Muscle of leg (tissue), 11 donors: Measurements from ENCODE around the gene GALNT12. TPM values are rescaled to one million over a fixed set of nuclear protein-coding genes. Genes with fewer than 3 reads are reported as not detected.

Experiments
- DNase-seq: peaks from one replicate; pipeline ENCODE4 v3.0.0; 2013
- H3K27ac ChIP-seq: one replicate; pipeline ENCODE4 v1.5.1; 2013; ENCODE audit warnings: mild to moderate bottlenecking, low read length, control low read depth
- H3K27me3 ChIP-seq: one replicate; pipeline ENCODE4 v1.6.1; 2013; ENCODE audit warnings: low read length; ENCODE audit not compliant: control insufficient read depth, insufficient read depth
- H3K36me3 ChIP-seq: one replicate; pipeline ENCODE4 v1.6.1; 2013; ENCODE audit warnings: low read length; ENCODE audit not compliant: control insufficient read depth, insufficient read depth
- H3K4me1 ChIP-seq: one replicate; pipeline ENCODE4 v1.6.1; 2013; ENCODE audit warnings: low read length; ENCODE audit not compliant: control insufficient read depth, insufficient read depth
- H3K4me3 ChIP-seq: one replicate; pipeline ENCODE4 v1.5.1; 2013; ENCODE audit warnings: low read length, control low read depth
- H3K9me3 ChIP-seq: replicated peaks from 2 replicates; pipeline ENCODE4 v1.6.1; 2013; ENCODE audit warnings: low read depth, low read length; ENCODE audit not compliant: control insufficient read depth
- WGBS: methylation state at CpG from one replicate; pipeline ENCODE4 v1.1.5; 2013; ENCODE audit warnings: missing lambda C conversion rate; ENCODE audit not compliant: insufficient coverage; 5-methylcytosine and 5-hydroxymethylcytosine counted together
- polyA plus RNA-seq, 8 donors: library from polyadenylated mRNA; unstranded; fragments of 120-200 nt; gene quantifications; one replicate each; pipeline versions ENCODE4 v1.2.1 to v1.2.3, GENCODE V29; 2013; ENCODE audit warnings: inconsistent platforms in 1 of 8, low replicate concordance in 1 of 8; ENCODE audit not compliant: insufficient read length in 8 of 8, insufficient read depth in 1 of 8
- total RNA-seq: library from RNA; stranded (reverse); fragments of 120-200 nt; gene quantifications from one replicate; pipeline ENCODE4 v1.2.4, GENCODE V29; 2013

The GALNT12 gene
- total and polyA plus RNA-seq, 9 donors = 2.7 to 4.6 (median 3.6) TPM

DNA sequence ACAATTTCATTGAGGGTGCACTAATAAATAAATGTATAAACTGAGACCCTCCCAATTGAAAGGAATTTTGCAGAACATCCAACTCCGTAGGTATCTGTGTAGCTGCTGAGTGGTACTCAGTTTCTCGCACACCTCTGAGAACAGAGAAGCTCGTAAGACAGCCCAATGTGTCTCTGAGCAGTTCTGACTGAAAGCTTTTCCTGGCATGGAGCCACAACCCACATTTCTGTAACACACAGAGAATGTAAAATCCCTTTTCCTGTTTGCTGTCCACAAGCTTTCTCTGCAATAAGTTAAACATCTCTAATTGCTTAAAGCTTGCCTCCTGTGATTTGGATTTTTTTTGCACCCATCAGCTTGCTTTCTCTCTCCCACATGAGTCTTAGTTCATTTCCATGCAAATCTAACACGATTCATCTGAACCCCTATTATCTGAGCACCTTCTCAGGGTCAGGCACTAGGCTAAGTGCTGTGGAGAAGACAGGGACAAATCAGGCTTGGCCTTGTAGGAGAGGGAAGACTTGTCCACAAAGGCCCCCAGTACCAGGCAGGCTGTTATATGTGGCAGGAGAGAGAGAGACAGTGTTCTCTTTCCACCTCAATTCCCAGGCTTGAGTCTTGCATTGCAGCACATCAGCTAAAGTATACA, 92.1 kb downstream of the GALNT12 start:
- H3K9me3 ChIP-seq = peaks cover 12% of the 10 kb centered on the region
- WGBS = no CpG with 5 or more reads among the region's 4 CpGs
- DNase-seq = peak; percentile 86

More for the DNA sequence above, 92.1 kb downstream of the GALNT12 start:
- Histone ChIP-seq H3K4me1 (peaks cover 16% of the 10 kb centered on the region), H3K4me3 (no peak overlapping the region), H3K36me3 (no peaks in the 10 kb centered on the region), H3K27ac (peak overlapping the region; percentile 35), H3K27me3 (no peaks in the 10 kb centered on the region)

Other genes with a start within 250 kb of the GALNT12 start
- 0.35 TPM for gene GABBR2, start 98.7 kb upstream of the GALNT12 start, total RNA-seq
- 1 to 10 TPM in 3 of 8 donors, under 1 TPM in 5; 0.60 to 1.6 (median 0.92) TPM for gene GABBR2, start 98.7 kb upstream of the GALNT12 start, polyA plus RNA-seq
- 10.2 TPM for gene ANKS6, start 11.1 kb upstream of the GALNT12 start, total RNA-seq
- gene ANKS6, start 11.1 kb upstream of the GALNT12 start, polyA plus RNA-seq = 10 to 100 TPM; 12.3 to 17.1 (median 14.5) TPM
- gene COL15A1, start 136.2 kb downstream of the GALNT12 start, total RNA-seq = 186 TPM
- 100 to 1,000 TPM; 169 to 259 (median 199) TPM for gene COL15A1, start 136.2 kb downstream of the GALNT12 start, polyA plus RNA-seq